Transverse colon (tissue), 4 donors: ENCODE measurements around the gene SAMD5. TPM values are rescaled to one million over a fixed set of nuclear protein-coding genes. Genes with fewer than 3 reads are reported as not detected.
"Not testable (repeated sequence)": the region's sequence is repeated elsewhere in the genome, so short reads cannot be mapped to it uniquely, and the experiment has no call there.

ENCODE experiments used
- DNase-seq: peaks from one replicate; pipeline ENCODE4 v3.0.0-alpha.2; 2019
- H3K27ac ChIP-seq, 4 donors: fragments of 200-600 bp; sonication (generic); 2 replicates each; pipeline ENCODE4 v1.5.1; 2016 to 2018; ENCODE audit warnings: inconsistent platforms in 4 of 4
- H3K27me3 ChIP-seq: fragments of 200-600 bp; sonication (generic); 2 replicates; pipeline ENCODE4 v1.5.1; 2017; ENCODE audit warnings: inconsistent platforms
- H3K36me3 ChIP-seq, 4 donors: fragments of 200-600 bp; sonication (generic); 2 replicates each; pipeline ENCODE4 v1.5.1; 2017 to 2019; ENCODE audit warnings: inconsistent platforms in 4 of 4
- H3K4me1 ChIP-seq, 4 donors: fragments of 200-600 bp; sonication (generic); 2 replicates each; pipeline ENCODE4 v1.5.1; 2017 to 2020; ENCODE audit warnings: inconsistent platforms in 4 of 4
- H3K4me3 ChIP-seq, 4 donors: fragments of 200-600 bp; sonication (generic); 1 replicate in 1 of 4; 2 replicates in 3 of 4; pipeline versions ENCODE4 v1.5.1 to v1.6.1; 2017 to 2019; ENCODE audit warnings: inconsistent platforms in 4 of 4
- H3K9me3 ChIP-seq, 2 donors: fragments of 200-600 bp; sonication (generic); 2 replicates each; pipeline ENCODE4 v1.5.1; 2017 to 2019; ENCODE audit warnings: inconsistent platforms in 2 of 2
- CTCF ChIP-seq, 5 experiments: fragments of 200-600 bp in 3 of 5; fragments of 450-650 bp in 2 of 5; sonication (generic) in 3 of 5; IDR thresholded peaks; 1 replicate in 2 of 5; 2 replicates in 3 of 5; pipeline ENCODE4 v1.5.1; 2016 to 2017; ENCODE audit warnings: antibody characterized with exemption in 5 of 5, inconsistent platforms in 3 of 5, mild to moderate bottlenecking in 2 of 5, moderate library complexity in 1 of 5
- EP300 ChIP-seq: sonication (generic); formaldehyde crosslinking; IDR thresholded peaks from one replicate; pipeline ENCODE4 v1.6.1; 2017; ENCODE audit warnings: antibody characterized with exemption, low read depth
- POLR2A ChIP-seq: fragments of 450-650 bp; IDR thresholded peaks from one replicate; pipeline ENCODE4 v1.6.1; 2016; ENCODE audit warnings: antibody characterized with exemption, mild to moderate bottlenecking, moderate library complexity
- POLR2AphosphoS5 ChIP-seq, 3 donors: sonication (generic); formaldehyde crosslinking; IDR thresholded peaks; one replicate each; pipeline ENCODE4 v1.6.1; 2016; ENCODE audit warnings: antibody characterized with exemption in 3 of 3
- WGBS, 2 donors: methylation state at CpG; one replicate each; pipeline ENCODE4 v1.1.5; 2018; ENCODE audit warnings: low coverage in 1 of 2; 5-methylcytosine and 5-hydroxymethylcytosine counted together
- in situ Hi-C, 4 donors: fragments of 200-750 bp; cut with MboI; loops; one replicate each; pipeline versions ENCODE4 v1.15.0 to v1.15.1; 2017; ENCODE audit warnings: low sequenced_read_pairs in 3 of 4, low pct_ligation_motif_present in 1 of 4, low pct_unique_long_range_greater_than_20kb in 1 of 4
- intact Hi-C: fragments of 100-400 bp; cut with DNase I; formaldehyde crosslinking; loops from one replicate; pipeline ENCODE4 v1.15.1; 2023; ENCODE audit warnings: low total_unique reads
- total RNA-seq, 4 donors: library from RNA; depleted of rRNA; stranded (reverse); fragments of >200 nt; gene quantifications; one replicate each; pipeline ENCODE4 v1.1.0, GENCODE V29; 2016

The SAMD5 gene
- total RNA-seq, 4 donors from 2014 or later: 1.5 to 7.8 (median 3.7) TPM

DNA sequence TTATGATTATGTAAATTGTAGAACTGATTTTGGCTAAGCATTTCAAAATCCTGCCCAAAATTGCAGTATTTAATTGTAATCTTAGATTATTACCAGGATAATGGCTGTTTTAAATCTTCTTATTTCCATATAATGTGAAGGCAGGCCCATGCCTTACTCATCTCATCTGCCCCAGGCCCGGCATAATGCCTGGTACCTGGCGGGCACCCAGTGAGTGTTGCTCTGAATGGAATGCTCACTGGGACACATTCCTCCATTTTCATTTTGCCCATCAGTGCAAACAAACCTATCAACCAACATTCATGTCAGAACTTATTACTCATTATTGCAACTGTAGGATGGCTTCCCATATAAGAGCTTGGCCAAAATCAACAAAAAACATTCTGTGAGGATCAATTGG, 22.8 kb downstream of the SAMD5 start:
- Histone ChIP-seq H3K36me3 (no peaks in the 10 kb centered on the region), H3K4me3 (no peak overlapping the region), H3K4me1 (peaks cover 0 to 17% (median 0%) of the 10 kb centered on the region in 4 donors), H3K27ac (no peak overlapping the region), H3K27me3 (no peaks in the 10 kb centered on the region), H3K9me3 (no peaks in the 10 kb centered on the region)
- in situ Hi-C loops (no loop called here), intact Hi-C loops (no loop called here)
- no peak for DNase-seq
- TF ChIP-seq POLR2A (no peak), EP300 (no peak), POLR2AphosphoS5 (IDR thresholded peaks at IDR 0.05) (no peak)
- 90% methylated on average over 2 of the region's 2 CpGs; no CpG with 5 or more reads in 1 of the 2 donors for whole genome bisulfite sequencing, 2 donors

- no peaks in the 10 kb centered on the region for H3K27me3 ChIP-seq
- no peak overlapping the region for H3K27ac ChIP-seq
- no peak for TF ChIP-seq POLR2AphosphoS5 (IDR thresholded peaks at IDR 0.05)
- 86 to 94% methylated on average over 3 to 13 of the region's 13 CpGs for WGBS, 2 donors
- in situ Hi-C loops (no loop called here), intact Hi-C loops (no loop called here)
- no peak for DNase-seq
- peaks cover 0 to 17% (median 0%) of the 10 kb centered on the region in 4 donors for H3K4me1 ChIP-seq
- no peaks in the 10 kb centered on the region for H3K9me3 ChIP-seq
- H3K36me3 ChIP-seq: no peaks in the 10 kb centered on the region
- H3K4me3 ChIP-seq: no peak overlapping the region
These were observed 25.8 kb downstream of the SAMD5 start for GRCh38 chr6:147534116-147534860.

GRCh38 chr6:147538821-147539220, 30.3 kb downstream of the SAMD5 start:
- Histone ChIP-seq H3K9me3 (peaks cover 0 to 10% of the 10 kb centered on the region in 2 donors), H3K4me3 (no peak overlapping the region), H3K27me3 (no peaks in the 10 kb centered on the region), H3K4me1 (no peaks in the 10 kb centered on the region), H3K36me3 (no peaks in the 10 kb centered on the region), H3K27ac (no peak overlapping the region)
- no peak for TF ChIP-seq CTCF (IDR thresholded peaks at IDR 0.05)
- TF ChIP-seq POLR2A: no peak
- TF ChIP-seq EP300: no peak
- TF ChIP-seq POLR2AphosphoS5 (IDR thresholded peaks at IDR 0.05): no peak
- WGBS, 2 donors: 78 to 93% methylated on average over 5 to 6 of the region's 6 CpGs
- DNase-seq: no peak
- intact Hi-C loops: no loop called here
- in situ Hi-C loops: no loop called here

DNA sequence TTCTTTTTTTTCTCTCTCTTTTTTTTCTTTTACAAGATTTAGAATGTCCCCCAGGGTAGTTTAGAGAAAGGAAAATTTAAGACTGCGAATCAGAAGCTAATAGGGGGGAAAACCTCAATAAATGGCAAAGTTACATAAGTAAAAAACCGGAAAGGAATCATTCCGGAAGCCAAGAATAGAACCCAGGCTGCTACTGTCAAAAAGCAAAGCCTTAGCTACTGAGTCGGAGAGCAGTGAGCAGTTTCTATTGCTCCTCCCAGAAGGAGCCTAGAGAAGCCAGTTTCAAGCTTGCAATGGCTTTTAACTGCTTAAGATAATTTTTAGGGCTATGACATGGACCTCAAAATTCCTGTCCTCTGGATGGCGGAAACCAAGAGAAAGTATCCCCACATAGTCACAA, 31.6 kb downstream of the SAMD5 start:
- in situ Hi-C loops (no loop called here), intact Hi-C loops (no loop called here)
- no peak overlapping the region for H3K4me3 ChIP-seq
- DNase-seq: no peak
- H3K27me3 ChIP-seq: no peaks in the 10 kb centered on the region
- H3K27ac ChIP-seq: no peak overlapping the region
- WGBS, 2 donors: 82 to 93% methylated on average over 5 of the region's 5 CpGs
- peaks cover 0 to 10% of the 10 kb centered on the region in 2 donors for H3K9me3 ChIP-seq
- no peaks in the 10 kb centered on the region for H3K36me3 ChIP-seq
- TF ChIP-seq EP300: no peak
- no peak for TF ChIP-seq POLR2A
- TF ChIP-seq POLR2AphosphoS5 (IDR thresholded peaks at IDR 0.05): no peak
- TF ChIP-seq CTCF (IDR thresholded peaks at IDR 0.05): no peak
- no peaks in the 10 kb centered on the region for H3K4me1 ChIP-seq

DNA sequence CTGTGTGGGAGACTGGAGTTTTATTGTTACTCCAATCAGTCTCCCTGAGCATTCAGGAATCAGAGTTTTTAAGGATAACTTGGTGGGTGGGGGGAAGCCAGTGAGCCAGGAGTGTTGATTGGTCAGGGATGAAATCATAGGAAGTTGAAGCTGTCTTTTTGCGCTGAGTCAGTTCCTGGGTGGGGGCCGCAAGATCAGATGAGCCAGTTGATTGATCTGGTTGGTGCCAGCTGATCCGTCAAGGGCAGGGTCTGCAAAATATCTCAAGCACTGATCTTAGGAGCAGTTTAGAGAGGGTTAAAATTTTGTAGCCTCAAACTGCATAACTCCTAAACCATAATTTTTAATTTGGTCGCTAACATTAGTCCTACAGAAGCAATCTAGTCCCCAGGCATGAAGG, 33.9 kb downstream of the SAMD5 start:
- intact Hi-C loops, H3K4me3 ChIP-seq, H3K4me1 ChIP-seq, H3K36me3 ChIP-seq, H3K27ac ChIP-seq, DNase-seq, in situ Hi-C loops, H3K27me3 ChIP-seq: not testable (repeated sequence)
- 83 to 100% methylated on average over 3 to 4 of the region's 4 CpGs for WGBS, 2 donors
- H3K9me3 ChIP-seq: peaks cover 0 to 10% of the 10 kb centered on the region in 2 donors
